Liver (tissue), 9 donors: Measurements from ENCODE around the gene NEK5. TPM values are rescaled to one million over a fixed set of nuclear protein-coding genes. Genes with fewer than 3 reads are reported as not detected.
A peak's percentile ranks its signal among the peaks of the same experiment; 100 is the strongest.

ENCODE experiments used
- DNase-seq: peaks from one replicate; pipeline ENCODE4 v3.0.0-alpha.2; 2017; ENCODE audit warnings: low spot score
- H3K27ac ChIP-seq, 2 donors: one replicate each; pipeline ENCODE4 v1.7.0; 2013; ENCODE audit warnings: inconsistent platforms in 2 of 2, low read length in 2 of 2, control low read depth in 1 of 2, low read depth in 1 of 2, mild to moderate bottlenecking in 1 of 2
- H3K27me3 ChIP-seq, 4 donors: one replicate each; pipeline versions ENCODE4 v1.6.1 to v1.7.0; 2013; ENCODE audit warnings: low read length in 3 of 4, inconsistent platforms in 1 of 4, mild to moderate bottlenecking in 1 of 4, moderate library complexity in 1 of 4; ENCODE audit not compliant: control insufficient read depth in 4 of 4, insufficient read depth in 4 of 4
- H3K36me3 ChIP-seq, 4 donors: one replicate each; pipeline versions ENCODE4 v1.6.1 to v1.7.0; 2013; ENCODE audit warnings: low read length in 3 of 4, mild to moderate bottlenecking in 3 of 4, low read depth in 1 of 4, moderate library complexity in 1 of 4; ENCODE audit not compliant: control insufficient read depth in 4 of 4, insufficient read depth in 3 of 4
- H3K4me1 ChIP-seq, 4 donors: one replicate each; pipeline versions ENCODE4 v1.6.1 to v1.7.0; 2013; ENCODE audit warnings: low read length in 3 of 4, mild to moderate bottlenecking in 3 of 4, moderate library complexity in 1 of 4; ENCODE audit not compliant: control insufficient read depth in 4 of 4, insufficient read depth in 4 of 4
- H3K4me3 ChIP-seq, 3 donors: one replicate each; pipeline versions ENCODE4 v1.6.1 to v1.7.0; 2013; ENCODE audit warnings: low read length in 3 of 3, control low read depth in 1 of 3, low read depth in 1 of 3, mild to moderate bottlenecking in 1 of 3
- H3K9ac ChIP-seq, 2 donors: one replicate each; pipeline ENCODE4 v1.7.0; 2013; ENCODE audit warnings: low read length in 2 of 2, mild to moderate bottlenecking in 2 of 2, moderate library complexity in 2 of 2, control low read depth in 1 of 2, low read depth in 1 of 2
- H3K9me3 ChIP-seq, 4 donors: one replicate each; pipeline versions ENCODE4 v1.6.1 to v1.7.0; 2013; ENCODE audit warnings: low read length in 3 of 4; ENCODE audit not compliant: control insufficient read depth in 4 of 4
- ATF3 ChIP-seq: IDR thresholded peaks from 2 replicates; pipeline ENCODE4 v1.6.1; 2016; ENCODE audit warnings: antibody characterized with exemption
- CTCF ChIP-seq: fragments of 150-350 bp; IDR thresholded peaks from 2 replicates; pipeline ENCODE4 v1.5.1; 2017; ENCODE audit warnings: improper control_type of control experiment, low read depth, low read length; ENCODE audit not compliant: missing input control
- EGR1 ChIP-seq, 2 donors: IDR thresholded peaks; 2 replicates each; pipeline ENCODE4 v1.6.1; 2016 to 2018; ENCODE audit warnings: antibody characterized with exemption in 2 of 2, low read depth in 2 of 2
- FOXA1 ChIP-seq: IDR thresholded peaks from 2 replicates; pipeline ENCODE4 v1.6.1; 2016; ENCODE audit warnings: antibody characterized with exemption
- FOXA2 ChIP-seq: IDR thresholded peaks from 2 replicates; pipeline ENCODE4 v1.6.1; 2016; ENCODE audit warnings: antibody characterized with exemption
- GABPA ChIP-seq, 2 donors: IDR thresholded peaks in 1 of 2; conservative IDR thresholded peaks in 1 of 2; 2 replicates each; pipeline ENCODE4 v1.6.1; 2016; ENCODE audit warnings: antibody characterized with exemption in 2 of 2, mild to moderate bottlenecking in 1 of 2, moderate library complexity in 1 of 2
- HNF4A ChIP-seq, 2 donors: conservative IDR thresholded peaks; 2 replicates each; pipeline ENCODE4 v1.6.1; 2016; ENCODE audit warnings: antibody characterized with exemption in 2 of 2, mild to moderate bottlenecking in 2 of 2
- HNF4G ChIP-seq: IDR thresholded peaks from 2 replicates; pipeline ENCODE4 v1.6.1; 2016; ENCODE audit warnings: antibody characterized with exemption
- JUND ChIP-seq, 2 donors: IDR thresholded peaks; 2 replicates each; pipeline ENCODE4 v1.6.1; 2016; ENCODE audit warnings: antibody characterized with exemption in 2 of 2
- MAX ChIP-seq: IDR thresholded peaks from 2 replicates; pipeline ENCODE4 v1.6.1; 2016; ENCODE audit warnings: antibody characterized with exemption
- NR2F2 ChIP-seq: IDR thresholded peaks from 2 replicates; pipeline ENCODE4 v1.6.1; 2016; ENCODE audit warnings: antibody characterized with exemption
- RAD21 ChIP-seq, 2 donors: IDR thresholded peaks; 2 replicates each; pipeline ENCODE4 v1.6.1; 2016; ENCODE audit warnings: antibody characterized with exemption in 2 of 2, mild to moderate bottlenecking in 2 of 2
- REST ChIP-seq: IDR thresholded peaks from 2 replicates; pipeline ENCODE4 v1.6.1; 2016; ENCODE audit warnings: antibody characterized with exemption, mild to moderate bottlenecking
- RXRA ChIP-seq, 2 donors: IDR thresholded peaks; 2 replicates each; pipeline ENCODE4 v1.6.1; 2017 to 2018; ENCODE audit warnings: antibody characterized with exemption in 2 of 2, mild to moderate bottlenecking in 1 of 2
- SP1 ChIP-seq: IDR thresholded peaks from 2 replicates; pipeline ENCODE4 v1.6.1; 2018; ENCODE audit warnings: antibody characterized with exemption, mild to moderate bottlenecking
- TAF1 ChIP-seq: conservative IDR thresholded peaks from 2 replicates; pipeline ENCODE4 v1.6.1; 2016; ENCODE audit warnings: antibody characterized with exemption, mild to moderate bottlenecking
- YY1 ChIP-seq: IDR thresholded peaks from 2 replicates; pipeline ENCODE4 v1.6.1; 2016; ENCODE audit warnings: antibody characterized with exemption, mild to moderate bottlenecking
- WGBS: extraction: QIAGEN DNeasy Blood & Tissue Kit; methylation state at CpG from one replicate; pipeline ENCODE4 v1.1.7; 2013; 5-methylcytosine and 5-hydroxymethylcytosine counted together
- polyA plus RNA-seq, 2 donors: library from polyadenylated mRNA; stranded (reverse) in 1 of 2; unstranded in 1 of 2; fragments of 200-250 nt in 1 of 2; fragments of >200 nt in 1 of 2; fragmentation: Nextera tagmentation in 1 of 2; extraction: Ambion mirVana in 1 of 2; gene quantifications; one replicate each; pipeline versions ENCODE4 v1.2.1 to v1.2.3, GENCODE V29; 2013 to 2015
- total RNA-seq, 2 donors: library from RNA; depleted of rRNA; stranded (reverse); fragments of >200 nt; gene quantifications; one replicate each; pipeline ENCODE4 v1.2.3, GENCODE V29; 2014
- TF ChIP-seq, protein P1 (sequence below): IDR thresholded peaks from 2 replicates; pipeline ENCODE4 v1.6.1; 2016; ENCODE audit warnings: antibody characterized with exemption
- donor health status: healthy.
- donor health status: healthy.
- donor health status: healthy.
- donor health status: healthy.
- donor health status: healthy.

Gene NEK5
- total and polyA plus RNA-seq, 4 donors = 0.08 to 0.63 (median 0.23) TPM; not detected in 1

GRCh38 chr13:52169839-52170238 lies 41.0 kb upstream of the NEK5 start:
- H3K9me3 ChIP-seq = no peaks in the 10 kb centered on the region
- H3K36me3 ChIP-seq = peaks cover 2 to 8% (median 5%) of the 10 kb centered on the region in 4 donors
- no peak for DNase-seq
- H3K4me3 ChIP-seq = no peak overlapping the region
- TF ChIP-seq HNF4G (no peak), FOXA2 (no peak)
- no peak overlapping the region for H3K9ac ChIP-seq
- H3K27ac ChIP-seq = no peak overlapping the region
- peaks cover 2 to 25% (median 22%) of the 10 kb centered on the region in 4 donors for H3K4me1 ChIP-seq
- H3K27me3 ChIP-seq = no peaks in the 10 kb centered on the region
- 95% methylated on average over 5 of the region's 5 CpGs for WGBS

GRCh38 chr13:52165411-52165810 lies 36.5 kb upstream of the NEK5 start:
- Histone ChIP-seq H3K4me3 (no peak overlapping the region), H3K4me1 (peaks cover 2 to 15% (median 4%) of the 10 kb centered on the region in 4 donors), H3K27me3 (no peaks in the 10 kb centered on the region), H3K36me3 (peaks cover 0 to 8% (median 3%) of the 10 kb centered on the region in 4 donors), H3K27ac (peak overlapping the region in 1 of 2 donors; percentile 46), H3K9me3 (no peaks in the 10 kb centered on the region), H3K9ac (no peak overlapping the region)
- TF ChIP-seq TAF1 = no peak
- TF ChIP-seq ATF3 = no peak
- no peak for TF ChIP-seq YY1
- TF ChIP-seq HNF4A (conservative IDR thresholded peaks at IDR 0.05) = no peak
- TF ChIP-seq GABPA (IDR thresholded peaks at IDR 0.05 in 1 of 2, conservative IDR thresholded peaks at IDR 0.05 in 1 of 2) = no peak
- TF ChIP-seq RXRA (IDR thresholded peaks at IDR 0.05) = no peak
- TF ChIP-seq FOXA1 = no peak
- TF ChIP-seq NR2F2 = peak; percentile 79
- no peak for DNase-seq
- 60% methylated on average over 2 of the region's 2 CpGs for WGBS

DNA sequence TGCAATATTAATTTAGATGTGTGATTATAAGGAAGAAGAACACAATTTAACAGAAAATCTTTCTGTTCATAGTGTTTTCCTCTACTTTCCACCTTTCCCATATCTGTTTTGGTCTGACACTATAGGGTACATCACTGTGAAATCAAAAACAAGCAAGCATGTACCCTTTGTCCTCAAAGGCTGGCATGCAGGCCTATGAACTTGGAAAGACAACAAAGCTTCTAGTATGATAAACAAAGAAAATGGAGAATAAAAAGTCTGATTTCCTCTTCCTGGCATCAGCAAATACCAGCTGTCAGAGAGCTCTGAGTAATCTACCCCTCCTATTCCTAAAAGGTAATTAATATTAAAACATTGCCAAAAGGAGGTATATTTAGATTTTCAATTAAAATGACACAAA lies 36.1 kb upstream of the NEK5 start:
- peaks cover 3 to 15% (median 4%) of the 10 kb centered on the region in 4 donors for H3K4me1 ChIP-seq
- H3K9me3 ChIP-seq = no peaks in the 10 kb centered on the region
- peak overlapping the region; percentile 13 to 46 for H3K27ac ChIP-seq
- DNase-seq = no peak
- TF ChIP-seq NR2F2 = no peak
- peak; percentile 53 to 67 for TF ChIP-seq RXRA (IDR thresholded peaks at IDR 0.05)
- peak in 1 of 2 donors; percentile 12 for TF ChIP-seq RAD21 (IDR thresholded peaks at IDR 0.05)
- TF ChIP-seq HNF4G = no peak
- TF ChIP-seq CTCF = no peak
- no peak for TF ChIP-seq EGR1 (IDR thresholded peaks at IDR 0.05; ENCODE audit: low read depth in 2 of 2)
- no peak for TF ChIP-seq REST
- TF ChIP-seq, protein P1, sequence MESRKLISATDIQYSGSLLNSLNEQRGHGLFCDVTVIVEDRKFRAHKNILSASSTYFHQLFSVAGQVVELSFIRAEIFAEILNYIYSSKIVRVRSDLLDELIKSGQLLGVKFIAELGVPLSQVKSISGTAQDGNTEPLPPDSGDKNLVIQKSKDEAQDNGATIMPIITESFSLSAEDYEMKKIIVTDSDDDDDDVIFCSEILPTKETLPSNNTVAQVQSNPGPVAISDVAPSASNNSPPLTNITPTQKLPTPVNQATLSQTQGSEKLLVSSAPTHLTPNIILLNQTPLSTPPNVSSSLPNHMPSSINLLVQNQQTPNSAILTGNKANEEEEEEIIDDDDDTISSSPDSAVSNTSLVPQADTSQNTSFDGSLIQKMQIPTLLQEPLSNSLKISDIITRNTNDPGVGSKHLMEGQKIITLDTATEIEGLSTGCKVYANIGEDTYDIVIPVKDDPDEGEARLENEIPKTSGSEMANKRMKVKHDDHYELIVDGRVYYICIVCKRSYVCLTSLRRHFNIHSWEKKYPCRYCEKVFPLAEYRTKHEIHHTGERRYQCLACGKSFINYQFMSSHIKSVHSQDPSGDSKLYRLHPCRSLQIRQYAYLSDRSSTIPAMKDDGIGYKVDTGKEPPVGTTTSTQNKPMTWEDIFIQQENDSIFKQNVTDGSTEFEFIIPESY = no peak
- peak in 1 of 2 donors; percentile 19 for TF ChIP-seq JUND (IDR thresholded peaks at IDR 0.05)
- peak; percentile 50 for TF ChIP-seq MAX
- peak in 1 of 2 donors; percentile 48 for TF ChIP-seq GABPA (IDR thresholded peaks at IDR 0.05 in 1 of 2, conservative IDR thresholded peaks at IDR 0.05 in 1 of 2)
- TF ChIP-seq FOXA1 = no peak
- no peak for TF ChIP-seq ATF3
- peak; percentile 59 to 73 for TF ChIP-seq HNF4A (conservative IDR thresholded peaks at IDR 0.05)
- TF ChIP-seq TAF1 = no peak
- TF ChIP-seq SP1 = peak; percentile 76
- TF ChIP-seq FOXA2 = peak; percentile 54
- peak; percentile 78 for TF ChIP-seq YY1
- H3K36me3 ChIP-seq = peaks cover 0 to 8% (median 3%) of the 10 kb centered on the region in 4 donors
- H3K4me3 ChIP-seq = no peak overlapping the region
- no peak overlapping the region for H3K9ac ChIP-seq
- no peaks in the 10 kb centered on the region for H3K27me3 ChIP-seq
